ENCODE measurements around the gene LY6G6D. TPM values are rescaled to one million over a fixed set of nuclear protein-coding genes. Genes with fewer than 3 reads are reported as not detected.

LY6G6D gene
- total and polyA plus RNA-seq, 12 donors: not detected

GRCh38 chr6:31701666-31702404 lies 13.3 kb upstream of the LY6G6D start:
- H3K4me1 ChIP-seq: peaks cover 11 to 41% (median 22%) of the 10 kb centered on the region in 9 donors
- no peaks in the 10 kb centered on the region for H3K27me3 ChIP-seq
- ATAC-seq (peak in 1 of 8 donors; percentile 2), DNase-seq (peak; percentile 43 to 53)
- TF ChIP-seq CTCF (IDR thresholded peaks at IDR 0.05): no peak
- 16 to 18% methylated on average over 7 of the region's 7 CpGs for WGBS, 2 donors
- H3K27ac ChIP-seq: peak overlapping the region in 9 of 10 donors; percentile 92 to 99 (median 97)
- peaks cover 0 to 45% (median 14%) of the 10 kb centered on the region in 9 donors for H3K36me3 ChIP-seq
- H3K9me3 ChIP-seq: no peaks in the 10 kb centered on the region
- intact Hi-C loops (cut with DNase I): loop anchor here in 1 of 10 donors (1.0 kb wide), 1 partner anchor 27 kb away; the partner anchor contains the start of gene DDAH2
- H3K4me3 ChIP-seq: peak overlapping the region; percentile 56 to 89 (median 78)

- Histone ChIP-seq H3K9me3 (no peaks in the 10 kb centered on the region), H3K4me3 (peak overlapping the region; percentile 56 to 89 (median 78)), H3K27ac (peak overlapping the region; percentile 91 to 99 (median 96)), H3K27me3 (no peaks in the 10 kb centered on the region), H3K36me3 (peaks cover 0 to 40% (median 12%) of the 10 kb centered on the region in 9 donors), H3K4me1 (peaks cover 11 to 38% (median 22%) of the 10 kb centered on the region in 9 donors)
- ATAC-seq (peak; percentile 1 to 38 (median 19)), DNase-seq (no peak)
- WGBS, 2 donors: 1% methylated on average over 10 of the region's 10 CpGs
- intact Hi-C loops (cut with DNase I): no loop called here
- no peak for TF ChIP-seq CTCF (IDR thresholded peaks at IDR 0.05)
These were observed 12.7 kb upstream of the LY6G6D start for GRCh38 chr6:31702405-31702818.

- DNase-seq (peak; percentile 99), ATAC-seq (peak; percentile 98 to 99 (median 99))
- peaks cover 0 to 33% (median 11%) of the 10 kb centered on the region in 9 donors for H3K36me3 ChIP-seq
- peak within 1 kb of the TSS; percentile 91 to 99 (median 96) for H3K27ac ChIP-seq
- TF ChIP-seq CTCF (IDR thresholded peaks at IDR 0.05): peak in 3 of 9 donors; percentile 12 to 28 (median 27)
- intact Hi-C loops (cut with DNase I): no loop called here
- peak within 1 kb of the TSS; percentile 56 to 89 (median 78) for H3K4me3 ChIP-seq
- peaks cover 11 to 32% (median 22%) of the 10 kb centered on the region in 9 donors for H3K4me1 ChIP-seq
- no peaks in the 10 kb centered on the region for H3K9me3 ChIP-seq
- WGBS, 2 donors: 0 to 1% methylated on average over 53 to 54 of the region's 54 CpGs
- no peaks in the 10 kb centered on the region for H3K27me3 ChIP-seq
These were observed 12.1 kb upstream of the LY6G6D start, which contains the start of gene ABHD16A for GRCh38 chr6:31702819-31703716. Gene ABHD16A, minus strand, starts transcription at chr6:31703324. Its CDS starts 43 bp downstream, at chr6:31703281.

GRCh38 chr6:31705931-31706330 lies 9.2 kb upstream of the LY6G6D start:
- no peak for ATAC-seq
- Histone ChIP-seq H3K9me3 (no peaks in the 10 kb centered on the region), H3K27ac (no peak overlapping the region), H3K4me1 (peaks cover 11 to 24% (median 19%) of the 10 kb centered on the region in 9 donors), H3K36me3 (peaks cover 0 to 4% (median 0%) of the 10 kb centered on the region in 9 donors), H3K27me3 (peaks cover 0 to 5% (median 0%) of the 10 kb centered on the region in 7 donors), H3K4me3 (no peak overlapping the region)
- DNase-seq: no peak
- intact Hi-C loops (cut with DNase I): no loop called here
- TF ChIP-seq CTCF (IDR thresholded peaks at IDR 0.05): no peak
- WGBS, 2 donors: 89 to 95% methylated on average over 6 of the region's 6 CpGs

All from heart right ventricle (tissue), 16 donors.